Astrocyte (in vitro differentiated cells and primary cell): ENCODE data around the gene GAS6.

Source experiments
- EZH2 ChIP-seq: IDR thresholded peaks from 2 replicates; pipeline ENCODE4 v1.6.1; 2012; ENCODE audit warnings: mild to moderate bottlenecking, low read length, inconsistent platforms; ENCODE audit not compliant: insufficient read depth
- TF ChIP-seq, protein P1 (sequence below): IDR thresholded peaks from 2 replicates; pipeline ENCODE4 v1.5.1; 2011; ENCODE audit warnings: low read depth, mild to moderate bottlenecking, inconsistent platforms, low read length, moderate library complexity; ENCODE audit not compliant: insufficient read depth

DNA sequence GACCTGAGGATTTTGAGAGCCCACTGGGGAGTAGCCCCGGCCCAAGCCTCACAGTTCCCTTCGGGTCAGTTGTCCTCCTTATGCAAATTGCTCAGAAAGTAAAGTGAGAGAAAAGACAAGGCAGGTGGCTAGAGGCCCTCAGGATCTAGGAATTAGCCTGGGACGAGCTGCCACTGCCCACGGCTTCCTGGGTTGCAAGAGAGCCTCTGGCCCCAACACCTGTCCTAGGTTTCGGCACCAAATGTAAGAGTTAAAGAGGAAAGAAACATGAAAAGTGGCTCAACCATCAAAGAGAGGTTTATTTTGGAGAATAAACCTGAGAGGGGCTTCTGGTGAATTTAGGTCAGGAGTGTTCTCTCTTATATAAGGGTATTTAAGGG lies 79.2 kb downstream of the GAS6 start:
- TF ChIP-seq, protein P1, sequence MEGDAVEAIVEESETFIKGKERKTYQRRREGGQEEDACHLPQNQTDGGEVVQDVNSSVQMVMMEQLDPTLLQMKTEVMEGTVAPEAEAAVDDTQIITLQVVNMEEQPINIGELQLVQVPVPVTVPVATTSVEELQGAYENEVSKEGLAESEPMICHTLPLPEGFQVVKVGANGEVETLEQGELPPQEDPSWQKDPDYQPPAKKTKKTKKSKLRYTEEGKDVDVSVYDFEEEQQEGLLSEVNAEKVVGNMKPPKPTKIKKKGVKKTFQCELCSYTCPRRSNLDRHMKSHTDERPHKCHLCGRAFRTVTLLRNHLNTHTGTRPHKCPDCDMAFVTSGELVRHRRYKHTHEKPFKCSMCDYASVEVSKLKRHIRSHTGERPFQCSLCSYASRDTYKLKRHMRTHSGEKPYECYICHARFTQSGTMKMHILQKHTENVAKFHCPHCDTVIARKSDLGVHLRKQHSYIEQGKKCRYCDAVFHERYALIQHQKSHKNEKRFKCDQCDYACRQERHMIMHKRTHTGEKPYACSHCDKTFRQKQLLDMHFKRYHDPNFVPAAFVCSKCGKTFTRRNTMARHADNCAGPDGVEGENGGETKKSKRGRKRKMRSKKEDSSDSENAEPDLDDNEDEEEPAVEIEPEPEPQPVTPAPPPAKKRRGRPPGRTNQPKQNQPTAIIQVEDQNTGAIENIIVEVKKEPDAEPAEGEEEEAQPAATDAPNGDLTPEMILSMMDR, result no peak
- no peak for TF ChIP-seq EZH2
